GM18909 (cell line): ENCODE measurements around the gene LIF.
"Not testable (repeated sequence)": the region's sequence is repeated elsewhere in the genome, so short reads cannot be mapped to it uniquely, and the experiment has no call there.

Experiments used
- ATAC-seq: cut with Tn5 transposase; IDR thresholded peaks from one replicate; pipeline ENCODE4 v1.9.1; 2021; ENCODE audit warnings: mild to moderate bottlenecking; ENCODE audit not compliant: unreplicated experiment, poor library complexity

LIF gene

GRCh38 chr22:30230330-30230729 lies 16.2 kb downstream of the LIF start:
- ATAC-seq = no peak

- ATAC-seq = no peak
Observed at GRCh38 chr22:30228509-30229359, 17.8 kb downstream of the LIF start.

GRCh38 chr22:30227438-30228228 lies 18.9 kb downstream of the LIF start:
- no peak for ATAC-seq

GRCh38 chr22:30226192-30226832 lies 20.2 kb downstream of the LIF start:
- no peak for ATAC-seq

GRCh38 chr22:30225220-30225927 lies 21.2 kb downstream of the LIF start:
- no peak for ATAC-seq

GRCh38 chr22:30224161-30224857 lies 22.2 kb downstream of the LIF start:
- no peak for ATAC-seq

GRCh38 chr22:30223303-30223702 lies 23.3 kb downstream of the LIF start:
- ATAC-seq = no peak

GRCh38 chr22:30222321-30222720 lies 24.2 kb downstream of the LIF start:
- ATAC-seq = no peak

- no peak for ATAC-seq
Observed at GRCh38 chr22:30221121-30221992, 25.2 kb downstream of the LIF start.

- ATAC-seq = no peak
Observed at GRCh38 chr22:30220338-30221012, 26.1 kb downstream of the LIF start.

- ATAC-seq = no peak
Observed at GRCh38 chr22:30219668-30220278, 26.8 kb downstream of the LIF start.

GRCh38 chr22:30219049-30219654 lies 27.4 kb downstream of the LIF start:
- ATAC-seq = no peak

- no peak for ATAC-seq
Observed at GRCh38 chr22:30217698-30218560, 28.6 kb downstream of the LIF start.

- ATAC-seq = no peak
Observed at GRCh38 chr22:30216710-30217109, 29.8 kb downstream of the LIF start.

- ATAC-seq = not testable (repeated sequence)
Observed at GRCh38 chr22:30216272-30216671, 30.3 kb downstream of the LIF start.

GRCh38 chr22:30214703-30215407 lies 31.7 kb downstream of the LIF start:
- no peak for ATAC-seq
